Measurements from ENCODE around the gene EPS8L2.

Gene EPS8L2

DNA sequence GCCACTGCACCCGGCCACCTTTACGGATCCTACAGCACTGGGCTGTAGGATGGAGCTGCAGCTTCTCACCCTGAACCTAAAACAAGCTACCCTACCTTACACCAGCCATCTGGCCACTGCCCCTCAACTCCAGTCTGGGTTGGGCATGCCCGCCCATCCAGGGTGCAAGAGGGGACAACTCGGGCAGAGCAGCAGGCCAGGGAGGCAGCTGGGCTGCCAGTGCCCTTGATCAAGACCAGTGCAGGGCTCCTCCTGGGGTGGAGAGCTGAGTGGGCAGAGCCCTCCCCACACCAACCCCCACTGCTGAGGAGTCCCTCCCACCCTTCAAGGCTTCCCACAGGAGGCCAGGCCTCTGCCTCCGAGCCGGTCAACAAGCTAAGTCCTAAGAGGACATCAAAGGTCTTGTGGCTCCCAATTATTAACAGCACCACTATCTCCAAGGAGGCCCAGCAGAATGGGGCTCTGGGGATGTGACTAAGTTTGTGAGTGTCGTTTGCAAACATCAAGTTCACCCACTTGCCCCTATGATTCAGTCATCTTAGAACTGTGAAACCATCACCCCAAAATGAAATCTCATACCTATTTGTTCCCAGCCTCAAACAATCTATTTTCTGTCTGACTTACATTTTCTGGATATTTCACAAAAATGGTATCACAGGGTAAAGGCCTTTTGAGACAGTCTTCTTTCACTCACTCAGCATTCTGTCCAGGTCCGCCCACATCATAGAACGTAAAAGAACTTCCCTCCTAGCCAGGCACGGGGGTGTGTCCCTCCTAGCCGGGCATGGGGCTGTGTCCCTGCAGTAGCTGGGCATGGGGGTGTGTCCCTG lies 60.3 kb downstream of the EPS8L2 start:
- H4K20me1 ChIP-seq (ENCODE audit: insufficient read depth, low read length, poor library complexity, severe bottlenecking) = peaks cover 3% of the 10 kb centered on the region
- H3K27me3 ChIP-seq (ENCODE audit: insufficient read depth, low read length, poor library complexity, severe bottlenecking) = no peaks in the 10 kb centered on the region
- no peak overlapping the region for H3K4me2 ChIP-seq (ENCODE audit: low read depth, low read length, poor library complexity, severe bottlenecking)
- peaks cover 56% of the 10 kb centered on the region; the same call in 1 of the 2 replicates for H3K36me3 ChIP-seq (ENCODE audit: insufficient read depth, low read length)
- H3K9me2 ChIP-seq (replicated peaks; ENCODE audit: low read depth, low read length) = no peaks in the 10 kb centered on the region
- no peaks in the 10 kb centered on the region for H3K4me1 ChIP-seq (ENCODE audit: insufficient read depth, low read length, poor library complexity, severe bottlenecking)
- H3F3A ChIP-seq (ENCODE audit: low read depth) = no peaks in the 10 kb centered on the region
- H3K9me3 ChIP-seq (ENCODE audit: insufficient read depth, low read depth, low read length) = no peaks in the 10 kb centered on the region
- peaks cover 1% of the 10 kb centered on the region; the same call in 1 of the 2 replicates for H3K79me2 ChIP-seq (ENCODE audit: insufficient read depth, low read length)
- H3K9ac ChIP-seq (ENCODE audit: low read depth, low read length, poor library complexity, severe bottlenecking) = no peak overlapping the region
- H3K4me3 ChIP-seq (ENCODE audit: low read length, poor library complexity, severe bottlenecking) = no peak overlapping the region
- TF ChIP-seq EZH2phosphoT487 (IDR thresholded peaks at IDR 0.05; ENCODE audit: borderline replicate concordance) = no peak
- TF ChIP-seq, protein P1, sequence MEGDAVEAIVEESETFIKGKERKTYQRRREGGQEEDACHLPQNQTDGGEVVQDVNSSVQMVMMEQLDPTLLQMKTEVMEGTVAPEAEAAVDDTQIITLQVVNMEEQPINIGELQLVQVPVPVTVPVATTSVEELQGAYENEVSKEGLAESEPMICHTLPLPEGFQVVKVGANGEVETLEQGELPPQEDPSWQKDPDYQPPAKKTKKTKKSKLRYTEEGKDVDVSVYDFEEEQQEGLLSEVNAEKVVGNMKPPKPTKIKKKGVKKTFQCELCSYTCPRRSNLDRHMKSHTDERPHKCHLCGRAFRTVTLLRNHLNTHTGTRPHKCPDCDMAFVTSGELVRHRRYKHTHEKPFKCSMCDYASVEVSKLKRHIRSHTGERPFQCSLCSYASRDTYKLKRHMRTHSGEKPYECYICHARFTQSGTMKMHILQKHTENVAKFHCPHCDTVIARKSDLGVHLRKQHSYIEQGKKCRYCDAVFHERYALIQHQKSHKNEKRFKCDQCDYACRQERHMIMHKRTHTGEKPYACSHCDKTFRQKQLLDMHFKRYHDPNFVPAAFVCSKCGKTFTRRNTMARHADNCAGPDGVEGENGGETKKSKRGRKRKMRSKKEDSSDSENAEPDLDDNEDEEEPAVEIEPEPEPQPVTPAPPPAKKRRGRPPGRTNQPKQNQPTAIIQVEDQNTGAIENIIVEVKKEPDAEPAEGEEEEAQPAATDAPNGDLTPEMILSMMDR (conservative IDR thresholded peaks at IDR 0.05; ENCODE audit: low read length) = no peak
- no peak overlapping the region for H2AFZ ChIP-seq (ENCODE audit: low read length)

DNA sequence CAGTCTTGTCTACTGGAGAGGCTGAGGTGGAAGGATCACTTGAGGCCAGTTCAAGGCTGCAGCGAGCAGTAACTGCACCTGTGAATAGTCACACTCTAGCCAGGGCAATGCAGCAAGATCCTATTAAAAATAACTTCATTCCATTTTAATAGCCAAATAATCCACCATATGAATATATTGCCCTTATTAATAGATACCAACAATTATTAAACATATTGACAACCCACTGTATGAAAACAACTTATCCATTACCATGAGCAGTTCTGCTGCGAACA lies 60.8 kb downstream of the EPS8L2 start:
- Histone ChIP-seq H3K4me3 (ENCODE audit: low read length, poor library complexity, severe bottlenecking) (no peak overlapping the region), H3K9ac (ENCODE audit: low read depth, low read length, poor library complexity, severe bottlenecking) (no peak overlapping the region), H3K36me3 (ENCODE audit: insufficient read depth, low read length) (peaks cover 50% of the 10 kb centered on the region; the same call in 1 of the 2 replicates), H3F3A (ENCODE audit: low read depth) (no peaks in the 10 kb centered on the region), H3K27me3 (ENCODE audit: insufficient read depth, low read length, poor library complexity, severe bottlenecking) (no peaks in the 10 kb centered on the region), H2AFZ (ENCODE audit: low read length) (no peak overlapping the region), H3K4me2 (ENCODE audit: low read depth, low read length, poor library complexity, severe bottlenecking) (no peak overlapping the region), H4K20me1 (ENCODE audit: insufficient read depth, low read length, poor library complexity, severe bottlenecking) (peaks cover 5% of the 10 kb centered on the region), H3K4me1 (ENCODE audit: insufficient read depth, low read length, poor library complexity, severe bottlenecking) (peaks cover 2% of the 10 kb centered on the region), H3K9me3 (ENCODE audit: insufficient read depth, low read depth, low read length) (no peaks in the 10 kb centered on the region), H3K9me2 (replicated peaks; ENCODE audit: low read depth, low read length) (no peaks in the 10 kb centered on the region), H3K79me2 (ENCODE audit: insufficient read depth, low read length) (peaks cover 4% of the 10 kb centered on the region; the same call in 1 of the 2 replicates)
- TF ChIP-seq EZH2phosphoT487 (IDR thresholded peaks at IDR 0.05; ENCODE audit: borderline replicate concordance) = no peak
- TF ChIP-seq, protein P1 (conservative IDR thresholded peaks at IDR 0.05; ENCODE audit: low read length) = no peak

DNA sequence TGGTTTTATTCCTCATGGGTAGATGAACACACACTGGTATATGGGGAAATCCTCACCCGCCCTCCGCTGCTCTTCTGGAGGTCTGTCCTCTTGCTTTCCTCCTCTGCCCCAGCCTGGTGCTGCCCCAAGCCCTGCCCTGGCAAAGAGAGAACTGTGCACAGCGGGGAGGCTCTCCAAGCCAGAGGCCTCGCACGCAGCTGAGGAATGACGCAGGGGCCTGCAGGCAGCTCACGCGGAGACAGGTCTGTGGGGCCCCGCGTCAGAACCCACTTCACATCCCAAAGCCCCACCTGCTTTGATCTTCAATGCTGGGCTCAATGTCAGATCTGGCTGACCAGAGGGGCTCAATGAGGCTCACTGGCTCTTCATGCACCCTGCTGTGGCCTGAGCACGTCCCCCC lies 61.2 kb downstream of the EPS8L2 start:
- Histone ChIP-seq H3F3A (ENCODE audit: low read depth) (no peaks in the 10 kb centered on the region), H3K4me2 (ENCODE audit: low read depth, low read length, poor library complexity, severe bottlenecking) (no peak overlapping the region), H3K27me3 (ENCODE audit: insufficient read depth, low read length, poor library complexity, severe bottlenecking) (no peaks in the 10 kb centered on the region), H3K79me2 (ENCODE audit: insufficient read depth, low read length) (peaks cover 4% of the 10 kb centered on the region; the same call in 1 of the 2 replicates), H3K4me3 (ENCODE audit: low read length, poor library complexity, severe bottlenecking) (no peak overlapping the region), H3K9me3 (ENCODE audit: insufficient read depth, low read depth, low read length) (no peaks in the 10 kb centered on the region), H3K9me2 (replicated peaks; ENCODE audit: low read depth, low read length) (no peaks in the 10 kb centered on the region), H3K4me1 (ENCODE audit: insufficient read depth, low read length, poor library complexity, severe bottlenecking) (peaks cover 2% of the 10 kb centered on the region), H3K36me3 (ENCODE audit: insufficient read depth, low read length) (peaks cover 47% of the 10 kb centered on the region; the same call in 1 of the 2 replicates), H3K9ac (ENCODE audit: low read depth, low read length, poor library complexity, severe bottlenecking) (no peak overlapping the region), H4K20me1 (ENCODE audit: insufficient read depth, low read length, poor library complexity, severe bottlenecking) (peaks cover 5% of the 10 kb centered on the region), H2AFZ (ENCODE audit: low read length) (no peak overlapping the region)
- no peak for TF ChIP-seq EZH2phosphoT487 (IDR thresholded peaks at IDR 0.05; ENCODE audit: borderline replicate concordance)
- TF ChIP-seq, protein P1 (conservative IDR thresholded peaks at IDR 0.05; ENCODE audit: low read length) = no peak
